Hematopoietic multipotent progenitor cell treated with erythropoietin and hydrocortisone succinate and interleukin-3 and kit ligand, for 8 days (in vitro differentiated cells): ENCODE measurements around the gene PPIP5K2.
"Not testable (repeated sequence)": the region's sequence is repeated elsewhere in the genome, so short reads cannot be mapped to it uniquely, and the experiment has no call there.

Experiments
- DNase-seq: peaks from one replicate; pipeline ENCODE4 v3.0.0-alpha.2; 2015

PPIP5K2 gene

DNA sequence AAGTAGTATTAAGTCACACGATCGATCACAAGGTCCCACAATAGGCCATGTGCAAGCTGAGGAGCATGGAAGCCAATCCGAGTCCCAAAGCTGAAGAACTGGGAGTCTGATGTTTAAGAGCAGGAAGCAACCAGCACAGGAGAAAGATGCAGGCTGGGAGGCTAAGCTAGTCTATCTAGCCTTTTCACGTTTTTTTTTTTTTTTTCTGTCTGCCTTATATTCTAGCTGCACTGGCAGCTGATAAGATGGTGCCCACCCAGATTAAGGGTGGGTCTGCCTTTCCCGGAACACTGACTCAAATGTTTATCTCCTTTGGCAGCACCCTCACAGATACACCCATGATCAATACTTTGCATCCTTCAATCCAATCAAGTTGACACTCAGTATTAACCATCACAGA lies 6.5 kb downstream of the PPIP5K2 start:
- peak; percentile 90 for DNase-seq

DNA sequence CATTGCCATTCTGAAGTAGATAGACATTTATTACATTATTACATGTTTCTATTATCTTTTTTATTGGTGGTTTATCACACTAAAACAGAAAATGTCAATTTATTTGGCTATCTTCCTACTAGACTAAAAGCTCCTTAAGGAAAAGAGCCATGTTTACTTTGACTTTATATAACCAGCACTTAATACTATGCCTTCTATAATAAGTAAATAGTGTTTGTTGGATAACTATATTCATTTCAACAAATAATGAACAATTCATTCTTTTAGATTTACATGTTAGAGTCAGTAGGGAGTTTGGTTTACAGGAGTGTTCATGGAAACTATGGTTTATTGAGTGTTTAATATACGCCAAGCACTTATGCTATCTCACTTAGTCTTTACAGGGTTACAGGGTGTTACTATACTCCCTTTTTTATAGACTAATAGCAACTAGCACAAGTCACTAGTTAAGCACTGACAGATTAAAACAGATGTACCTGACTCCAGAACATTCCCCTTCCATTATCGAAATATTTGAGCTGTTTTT lies 7.3 kb downstream of the PPIP5K2 start:
- DNase-seq: no peak

DNA sequence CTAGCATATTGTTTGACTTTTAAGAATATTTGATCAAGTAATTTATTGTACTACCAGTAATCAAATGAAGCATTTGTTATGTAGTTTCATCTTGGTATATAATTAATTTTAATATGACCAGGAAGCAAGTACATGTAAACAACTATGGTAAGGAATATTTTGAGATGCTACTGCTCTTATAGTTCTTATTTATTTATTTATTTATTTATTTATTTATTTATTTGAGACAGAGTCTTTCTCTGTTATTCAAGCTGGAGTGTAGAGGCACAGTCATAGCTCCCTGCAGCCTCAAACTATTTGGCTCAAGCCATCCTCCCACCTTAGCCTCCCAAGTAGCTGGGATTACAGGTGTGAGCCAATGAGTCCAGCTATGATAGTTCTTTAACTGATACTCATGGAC lies 8.1 kb downstream of the PPIP5K2 start:
- DNase-seq: no peak

DNA sequence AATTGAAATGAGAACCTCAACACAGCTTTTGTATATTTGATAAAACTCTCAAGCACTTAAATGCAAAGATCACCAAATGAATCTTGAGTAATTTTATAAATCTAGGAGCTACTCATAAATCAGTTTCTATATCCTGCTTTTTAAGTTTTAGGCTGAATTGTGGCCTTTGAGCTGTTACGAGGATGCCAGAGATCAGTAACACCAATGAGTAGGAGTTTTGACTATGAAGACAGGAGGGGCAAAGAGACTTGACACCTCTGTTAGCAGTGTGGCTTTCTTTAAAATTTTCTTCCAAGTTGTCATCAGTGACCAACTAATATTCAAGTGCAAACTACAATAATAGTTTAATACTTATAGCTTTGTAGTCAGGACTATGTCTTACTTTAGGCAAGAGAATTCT lies 12.6 kb downstream of the PPIP5K2 start:
- no peak for DNase-seq

DNA sequence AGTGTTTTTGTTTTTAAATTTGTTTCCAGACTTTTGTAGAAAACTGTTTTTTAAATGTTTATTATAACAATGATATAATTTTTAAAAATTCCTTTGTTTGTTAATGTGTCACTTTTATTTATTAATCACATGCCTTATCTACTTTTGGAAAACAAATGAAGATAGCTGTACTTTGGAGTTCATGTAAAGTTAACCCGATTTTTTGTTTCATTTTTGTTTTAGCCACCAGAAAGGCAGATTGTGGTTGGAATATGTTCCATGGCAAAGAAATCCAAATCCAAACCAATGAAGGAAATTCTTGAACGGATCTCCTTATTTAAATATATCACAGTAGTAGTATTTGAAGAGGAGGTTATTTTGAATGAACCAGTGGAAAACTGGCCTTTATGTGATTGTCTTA lies 13.1 kb downstream of the PPIP5K2 start:
- DNase-seq: no peak

DNA sequence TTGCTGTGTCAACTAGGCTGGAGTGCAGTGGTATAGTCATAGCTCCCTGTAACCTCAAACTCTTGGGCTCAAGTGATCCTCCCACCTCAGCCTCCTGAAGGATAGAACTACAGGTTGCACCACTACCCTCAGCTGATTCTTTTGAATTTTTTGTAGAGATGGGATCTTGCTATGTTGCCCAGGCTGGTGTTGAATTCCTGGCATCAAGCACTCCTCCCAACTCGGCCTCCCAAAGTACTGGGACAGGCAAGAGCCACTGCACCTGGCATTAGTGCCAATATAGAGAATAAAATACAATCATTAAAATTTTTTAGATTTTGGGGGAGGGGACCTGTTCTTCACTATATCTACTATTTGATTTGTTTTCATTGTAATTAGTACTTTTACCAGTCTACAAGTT lies 15.4 kb downstream of the PPIP5K2 start:
- DNase-seq: no peak

DNA sequence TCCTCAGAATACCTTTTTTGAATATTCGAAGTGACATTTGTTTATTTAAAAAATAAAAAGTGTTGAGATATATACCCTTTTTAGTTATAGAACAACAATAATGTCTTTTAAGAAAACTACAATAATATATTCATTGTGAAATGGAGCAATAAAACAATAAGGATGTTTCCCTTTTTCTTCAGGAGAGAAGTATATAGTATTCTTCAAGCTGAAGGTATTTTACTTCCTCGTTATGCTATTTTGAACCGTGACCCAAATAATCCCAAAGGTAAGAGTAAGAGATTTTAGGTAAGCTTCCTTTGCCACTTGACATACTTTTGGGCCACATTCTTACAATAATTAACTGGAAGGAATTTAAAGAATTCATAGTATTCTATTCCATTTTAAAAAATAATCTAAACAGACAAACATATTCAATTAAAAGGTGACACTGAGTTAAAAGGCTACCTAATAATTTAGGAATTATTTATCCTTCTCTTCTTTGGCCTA lies 18.1 kb downstream of the PPIP5K2 start:
- DNase-seq: no peak

DNA sequence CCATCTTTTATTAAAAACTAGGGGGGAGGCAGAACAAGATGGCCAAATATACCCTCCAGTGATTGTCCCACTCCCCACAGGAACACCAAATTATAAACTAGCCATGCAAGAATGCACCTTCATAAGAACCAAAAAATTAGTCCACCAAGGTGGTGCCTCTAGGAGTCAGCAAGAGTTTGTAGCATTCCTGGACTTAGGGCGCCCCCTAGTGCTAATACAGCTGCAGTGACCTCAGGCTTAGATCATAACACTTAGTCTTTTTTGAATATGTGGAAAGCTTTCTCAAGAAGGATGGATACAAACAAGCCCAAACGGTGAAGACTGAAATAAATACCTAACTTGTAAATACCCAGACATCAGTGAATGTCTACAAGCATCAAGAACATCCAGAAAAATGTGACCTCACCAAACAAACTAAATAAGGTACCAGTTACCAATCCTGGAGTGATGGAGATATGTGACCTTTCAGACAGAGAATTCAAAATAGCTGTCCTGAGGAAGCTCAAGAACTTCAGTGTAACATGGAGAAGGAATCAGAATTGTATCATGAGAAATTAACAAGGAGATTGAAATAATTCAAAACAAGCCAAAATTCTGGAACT lies 19.3 kb downstream of the PPIP5K2 start:
- DNase-seq: peak; percentile 90

DNA sequence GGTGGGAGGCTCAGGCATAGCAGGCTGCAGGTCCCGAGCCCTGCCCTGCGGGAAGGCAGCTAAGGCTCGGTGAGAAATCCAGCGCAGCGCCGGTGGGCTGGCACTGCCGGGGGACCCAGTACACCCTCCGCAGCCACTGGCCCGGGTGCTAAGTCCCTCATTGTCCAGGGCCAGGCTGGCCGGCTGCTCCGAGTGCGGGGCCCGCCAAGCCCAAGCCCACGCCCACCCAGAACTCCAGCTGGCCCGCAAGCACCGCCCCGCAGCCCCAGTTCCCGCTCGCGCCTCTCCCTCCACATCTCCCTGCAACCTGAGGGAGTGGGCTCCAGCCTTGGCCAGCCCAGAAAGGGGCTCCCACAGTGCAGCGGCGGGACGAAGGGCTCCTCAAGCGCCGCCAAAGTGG lies 22.0 kb downstream of the PPIP5K2 start:
- not testable (repeated sequence) for DNase-seq

DNA sequence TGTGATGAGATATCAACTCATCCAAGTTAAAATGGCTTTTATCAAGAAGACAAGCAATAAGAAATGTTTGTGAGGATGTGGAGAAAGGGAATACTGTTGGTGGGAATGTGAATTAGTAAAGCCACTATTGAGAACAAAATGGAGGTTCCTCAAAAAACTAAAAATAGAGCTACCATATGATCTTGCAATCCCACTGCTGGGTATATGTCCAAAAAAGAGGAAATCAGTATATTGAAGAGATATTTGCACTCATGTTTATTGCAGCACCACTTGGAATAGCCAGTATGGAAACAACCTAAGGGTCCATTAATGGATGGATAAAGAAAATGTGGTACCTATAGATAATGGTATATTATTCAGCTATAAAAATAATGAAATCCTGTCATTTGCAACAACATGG lies 25.1 kb downstream of the PPIP5K2 start:
- DNase-seq: no peak

DNA sequence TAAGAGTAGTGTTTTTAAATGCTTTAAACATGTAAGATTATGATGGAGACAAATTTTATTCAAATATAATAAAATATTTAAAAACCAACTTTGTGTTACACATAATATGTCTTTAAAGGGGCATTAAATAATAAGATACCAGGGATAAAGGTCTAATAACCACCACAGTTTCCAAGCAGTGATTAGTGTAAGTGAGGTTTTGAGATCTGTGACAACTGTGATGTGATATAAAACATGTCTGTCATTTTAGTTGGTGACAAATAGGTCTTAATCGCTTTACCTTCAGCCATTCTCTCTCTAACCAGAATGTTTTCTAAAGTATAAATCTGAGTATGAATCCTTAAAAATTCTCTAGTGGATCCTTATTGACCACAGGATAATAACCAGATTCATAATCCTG lies 28.1 kb downstream of the PPIP5K2 start:
- no peak for DNase-seq

DNA sequence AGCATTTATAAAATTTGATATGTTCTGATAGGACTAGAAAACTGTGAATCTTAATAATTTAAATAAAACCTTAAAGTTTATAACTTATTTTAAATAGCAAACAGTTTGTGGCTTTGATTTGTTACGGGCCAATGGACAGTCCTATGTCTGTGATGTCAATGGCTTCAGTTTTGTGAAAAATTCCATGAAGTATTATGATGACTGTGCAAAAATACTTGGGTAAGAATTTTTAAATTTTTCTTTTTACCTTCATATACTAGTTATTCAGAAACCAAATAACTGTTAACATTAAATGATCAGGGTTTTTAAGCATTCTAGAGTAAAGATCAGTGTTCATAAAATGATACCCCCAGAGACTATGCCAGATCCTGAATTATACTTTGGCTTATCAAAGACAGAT lies 31.1 kb downstream of the PPIP5K2 start:
- DNase-seq: no peak

DNA sequence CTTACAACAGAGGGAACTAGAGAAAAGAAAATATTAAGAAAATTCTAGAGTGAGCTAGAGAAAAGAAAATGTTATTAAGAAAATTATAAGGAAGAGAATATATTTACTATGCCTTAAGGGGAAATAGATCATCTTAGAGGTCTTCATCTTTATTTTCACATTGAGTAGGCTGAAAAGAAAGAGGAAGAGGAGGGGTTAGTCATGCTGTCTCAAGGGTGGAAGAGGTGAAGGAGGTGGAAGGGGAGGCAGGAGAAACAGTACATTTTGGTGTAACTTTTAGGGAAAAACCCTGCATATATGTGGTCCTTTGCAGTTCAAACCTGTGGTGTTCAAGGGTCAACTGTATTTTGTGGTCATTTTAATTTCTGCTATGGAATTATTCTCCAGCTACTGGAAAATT lies 46.6 kb downstream of the PPIP5K2 start:
- no peak for DNase-seq

DNA sequence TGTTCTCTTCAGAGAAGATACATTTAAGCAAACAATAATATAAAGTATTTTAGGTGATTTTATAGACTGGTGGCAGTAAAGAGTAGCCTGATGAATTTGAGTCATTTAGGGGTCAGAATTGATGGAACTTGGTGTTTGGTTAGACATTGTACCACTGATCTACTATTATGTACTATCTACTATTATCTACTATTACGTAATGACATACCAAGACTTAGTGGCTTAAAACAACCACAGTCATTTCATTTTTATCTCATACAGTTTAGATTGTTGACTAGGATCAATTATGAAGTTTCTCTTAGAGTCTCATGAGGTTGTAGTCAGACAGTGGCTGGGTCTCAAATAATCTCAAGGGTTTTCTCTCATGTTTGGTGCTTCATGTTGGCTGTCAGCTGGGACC lies 54.0 kb downstream of the PPIP5K2 start:
- no peak for DNase-seq

DNA sequence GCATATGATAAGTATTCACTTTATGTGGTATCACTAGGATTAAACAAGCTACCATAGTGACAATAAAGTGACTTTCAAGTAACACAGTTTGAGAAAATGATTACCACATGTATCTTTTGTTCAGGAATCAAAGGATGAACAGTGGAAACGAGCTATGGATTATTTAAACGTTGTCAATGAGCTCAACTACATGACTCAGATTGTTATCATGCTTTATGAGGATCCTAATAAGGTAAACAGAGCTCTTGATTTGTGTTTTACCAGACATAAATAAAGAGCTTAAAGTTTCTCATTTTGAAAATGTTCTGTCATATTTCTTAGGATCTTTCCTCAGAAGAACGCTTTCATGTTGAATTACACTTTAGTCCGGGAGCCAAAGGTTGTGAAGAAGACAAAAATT lies 57.4 kb downstream of the PPIP5K2 start:
- no peak for DNase-seq

DNA sequence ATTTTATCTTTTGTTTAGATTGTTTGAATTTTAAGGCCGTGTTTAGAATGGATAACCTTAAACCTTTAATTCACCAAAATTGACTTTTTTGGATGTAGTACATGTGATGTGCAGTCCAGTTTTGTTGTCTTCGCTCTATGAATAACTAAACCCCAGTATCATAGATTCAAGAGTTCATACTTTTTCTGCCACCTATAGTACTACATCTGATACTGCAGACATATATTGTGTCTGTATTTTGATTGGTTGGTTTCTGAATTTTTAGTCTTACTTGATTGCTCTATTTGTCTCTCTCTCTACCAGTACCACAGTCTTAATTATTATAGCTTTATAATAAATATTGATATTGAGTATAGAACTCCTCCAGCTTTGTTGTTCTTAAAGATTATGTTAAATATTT lies 58.1 kb downstream of the PPIP5K2 start:
- no peak for DNase-seq

DNA sequence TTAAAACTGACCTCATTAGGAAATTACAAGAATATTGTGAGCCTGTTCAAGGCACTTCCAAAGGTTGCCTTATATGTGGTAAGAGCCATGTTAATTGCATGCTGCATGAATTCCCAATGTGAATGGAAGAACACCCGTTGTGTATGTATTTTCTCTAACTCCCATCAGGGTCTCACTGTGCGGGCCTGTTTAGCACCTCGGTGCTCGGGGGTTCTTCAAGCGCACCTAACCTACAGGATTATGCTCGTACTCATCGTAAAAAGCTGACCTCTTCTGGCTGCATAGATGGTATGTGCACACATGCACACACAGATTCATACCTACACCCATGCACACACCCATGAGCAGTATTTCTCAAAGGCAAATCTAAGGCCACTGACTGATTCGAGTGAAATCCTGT lies 66.1 kb downstream of the PPIP5K2 start:
- DNase-seq: no peak

DNA sequence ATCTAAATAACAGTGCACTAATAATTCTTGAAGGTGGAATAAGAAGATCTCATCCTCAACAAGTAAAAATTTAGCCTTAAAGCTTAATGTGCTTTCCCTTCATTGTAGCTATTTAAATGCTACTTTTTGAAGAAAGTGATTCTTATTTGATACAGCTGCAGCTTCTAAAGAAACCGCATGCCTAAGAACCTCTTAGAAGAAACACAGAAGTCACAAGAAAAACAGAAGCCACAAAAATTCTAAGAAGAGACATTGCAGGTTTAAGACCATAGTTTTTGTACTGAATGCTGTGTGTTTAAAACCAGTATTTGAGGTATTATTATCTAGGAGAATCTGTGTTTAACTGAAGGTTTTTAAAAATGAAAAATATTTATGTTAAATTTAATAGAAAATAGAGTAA lies 68.3 kb downstream of the PPIP5K2 start:
- no peak for DNase-seq

DNA sequence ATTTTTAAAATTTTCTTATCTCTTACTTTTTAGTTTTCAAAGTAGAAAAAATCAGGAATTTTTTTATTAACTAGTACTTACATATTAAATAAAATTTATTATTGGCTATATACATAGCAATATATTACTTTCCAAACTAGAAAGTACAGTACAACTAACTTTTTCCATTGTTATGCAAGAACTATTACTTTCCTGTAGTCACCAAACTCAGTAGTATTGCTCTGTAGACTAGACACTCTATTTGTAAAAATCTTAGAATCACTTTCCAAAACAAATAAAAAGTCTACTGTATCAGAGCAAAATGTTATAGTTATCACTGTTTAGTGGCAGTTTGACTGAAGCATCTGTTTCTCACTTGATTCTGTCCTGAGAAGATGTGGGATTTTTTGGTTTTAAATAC lies 83.1 kb downstream of the PPIP5K2 start:
- DNase-seq: no peak

DNA sequence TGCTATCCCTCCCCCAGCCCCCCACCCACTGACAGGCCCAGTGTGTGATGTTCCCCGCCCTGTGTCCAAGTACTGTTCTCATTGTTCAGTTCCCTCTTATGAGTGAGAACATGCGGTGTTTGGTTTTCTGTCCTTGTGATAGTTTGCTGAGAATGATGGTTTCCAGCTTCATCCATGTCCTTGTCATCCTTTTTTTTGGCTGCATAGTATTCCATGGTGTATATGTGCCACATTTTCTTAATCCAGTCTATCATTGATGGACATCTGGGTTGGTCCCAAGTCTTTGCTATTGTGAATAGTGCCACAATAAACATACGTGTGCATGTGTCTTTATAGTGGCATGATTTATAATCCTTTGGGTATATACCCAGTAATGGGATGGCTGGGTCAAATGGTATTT lies 84.9 kb downstream of the PPIP5K2 start:
- not testable (repeated sequence) for DNase-seq

DNA sequence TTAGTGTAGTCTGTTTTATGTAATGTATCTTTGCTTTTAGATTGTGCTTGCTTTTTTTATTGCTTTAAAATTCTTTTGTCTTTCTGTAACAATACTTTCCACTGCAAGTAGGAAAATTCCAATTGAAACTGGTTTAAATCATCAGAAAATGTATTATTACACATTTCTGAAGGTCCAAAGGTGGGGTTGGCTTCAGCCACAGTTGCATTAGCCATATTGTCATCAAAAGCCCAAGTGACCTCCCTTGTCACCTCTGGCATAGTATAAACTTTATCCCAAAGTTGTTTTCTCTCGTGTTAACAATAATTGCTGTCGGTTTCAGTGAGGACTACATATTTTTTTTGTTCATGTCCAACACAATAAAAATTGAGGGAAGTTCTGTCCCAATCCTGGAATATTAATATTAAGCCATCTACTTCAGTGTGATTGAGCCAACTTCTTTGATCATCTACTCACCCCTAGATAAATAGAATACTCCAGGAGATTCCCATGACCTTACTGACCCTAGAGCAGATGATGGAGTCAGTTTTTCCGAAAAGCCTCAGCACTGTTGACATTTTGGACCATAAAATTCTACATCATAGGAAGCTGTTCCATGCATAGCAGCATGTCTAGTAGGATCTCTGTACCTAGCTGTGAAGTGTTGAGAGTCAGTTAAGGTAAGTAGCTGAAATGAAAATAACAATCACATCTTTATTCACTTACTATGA lies 86.0 kb downstream of the PPIP5K2 start:
- no peak for DNase-seq

DNA sequence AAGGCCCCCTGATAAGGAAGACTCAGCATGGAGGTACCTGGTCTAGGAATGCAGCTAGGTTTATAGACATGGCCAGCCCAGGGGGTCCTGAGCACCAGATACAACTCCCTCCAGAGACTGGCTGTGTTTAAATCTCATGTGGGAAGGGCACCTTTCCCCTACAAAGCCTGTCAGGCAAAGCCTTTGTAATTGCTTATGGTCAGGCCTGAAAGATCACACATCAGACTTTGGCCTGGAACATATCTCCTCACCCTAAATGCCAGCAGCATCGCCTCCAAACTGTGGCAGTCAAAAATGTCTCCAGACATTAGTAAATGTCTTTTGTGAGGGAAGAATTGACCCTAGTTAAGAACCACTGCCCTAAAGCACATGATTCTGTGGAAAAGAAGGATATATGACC lies 86.9 kb downstream of the PPIP5K2 start:
- no peak for DNase-seq

DNA sequence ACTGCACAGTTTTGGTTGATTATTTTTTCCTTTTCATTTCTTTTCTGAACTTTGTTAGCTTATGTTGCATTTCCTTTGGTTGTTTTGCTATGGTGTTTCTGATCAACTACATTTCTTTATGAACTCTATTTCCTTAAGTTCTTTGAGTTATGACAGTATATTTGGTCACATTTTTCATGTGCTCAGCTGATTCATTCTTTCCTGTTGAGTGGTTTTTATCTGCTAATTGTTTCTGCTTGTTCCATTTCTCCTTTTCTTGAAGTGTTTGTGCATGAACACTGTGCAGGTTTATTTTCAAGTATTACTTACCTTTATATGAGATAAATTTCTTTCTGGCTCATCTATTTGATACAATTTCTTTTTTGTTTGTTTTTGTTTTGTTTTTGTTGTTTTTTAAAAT lies 87.6 kb downstream of the PPIP5K2 start:
- DNase-seq: no peak

DNA sequence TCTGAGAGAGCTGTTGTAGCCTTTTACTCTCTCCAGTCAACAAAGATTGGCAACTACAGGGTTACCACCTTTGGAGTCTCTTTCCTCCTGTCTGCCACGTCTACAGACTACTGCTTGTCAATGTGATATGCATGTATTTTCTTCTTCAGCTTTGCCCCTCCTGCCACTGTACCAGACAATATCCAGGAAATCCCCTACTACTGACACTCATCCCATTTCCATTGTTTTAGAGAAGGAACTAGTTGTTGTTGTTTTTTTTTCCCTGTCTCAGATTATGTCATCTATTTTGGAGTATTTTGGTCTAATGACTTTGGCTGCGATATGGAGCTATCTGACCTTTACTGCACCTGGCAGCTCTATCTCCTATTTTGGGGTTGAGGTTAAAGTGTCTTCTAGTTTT lies 88.4 kb downstream of the PPIP5K2 start:
- DNase-seq: no peak

DNA sequence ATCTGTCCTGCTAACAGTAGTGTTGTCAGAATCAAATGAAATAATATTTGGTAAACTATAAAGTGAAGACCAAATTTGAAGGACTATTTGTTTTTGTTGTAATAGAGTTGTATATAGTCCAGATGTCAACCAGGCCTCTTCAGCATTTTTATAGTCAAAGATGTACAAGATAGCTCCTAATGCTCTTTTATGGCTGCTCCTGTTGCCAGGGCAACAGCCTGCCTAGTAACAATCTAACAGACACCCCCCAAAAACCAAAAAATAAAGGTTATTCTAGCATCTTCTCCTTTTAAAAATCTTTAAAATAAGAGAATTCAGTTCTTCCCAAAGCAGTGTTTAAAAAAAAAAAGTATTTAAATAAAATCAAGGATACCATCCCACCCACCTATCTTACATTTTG lies 89.0 kb downstream of the PPIP5K2 start:
- DNase-seq: no peak
